ENCODE results near the gene HAND2. TPM values are rescaled to one million over a fixed set of nuclear protein-coding genes. Genes with fewer than 3 reads are reported as not detected.

Gene HAND2
- polyA plus RNA-seq (2013): not detected

- H3K4me3 ChIP-seq (ENCODE audit: control insufficient read depth in 1 of 7, extremely low read depth in 1 of 7, insufficient read depth in 4 of 7, low read depth in 2 of 7, low read length in 6 of 7): peak within 1 kb of the TSS in 3 of 7 experiments; percentile 1 to 23 (median 19)
- CTCF ChIA-PET: interaction anchor here (0.7 to 1.6 kb wide), 5 partner anchors 15 to 115 kb away, joined by 3 to 5 read pairs (median 3); no protein-coding TSS in a partner anchor
- H3K27ac ChIP-seq (ENCODE audit: insufficient read depth in 1 of 2, low read depth in 1 of 2, low read length in 2 of 2, poor library complexity in 1 of 2, severe bottlenecking in 2 of 2): no peak within 1 kb of the TSS
- 1% methylated on average over 55 of the region's 81 CpGs for WGBS (ENCODE audit: insufficient coverage)
- H3K36me3 ChIP-seq (ENCODE audit: control insufficient read depth in 4 of 4, insufficient read depth in 4 of 4, low read length in 3 of 4): no peaks in the 10 kb centered on the region
- peaks cover 0 to 13% (median 8%) of the 10 kb centered on the region in 4 experiments for H3K4me1 ChIP-seq (ENCODE audit: control extremely low read depth in 1 of 4, control insufficient read depth in 4 of 4, insufficient read depth in 4 of 4, low read length in 3 of 4)
- H3K27me3 ChIP-seq (replicated peaks in 2 of 5; ENCODE audit: control insufficient read depth in 4 of 5, insufficient read depth in 5 of 5, low read length in 4 of 5): peaks cover 24 to 98% (median 78%) of the 10 kb centered on the region in 5 experiments
- DNase-seq: no peak
- POLR2A ChIA-PET: no interaction called here
- H3K9me3 ChIP-seq (ENCODE audit: control extremely low read depth in 1 of 5, control insufficient read depth in 4 of 5, insufficient read depth in 2 of 5, low read depth in 1 of 5, low read length in 4 of 5): peaks cover 0 to 3% (median 2%) of the 10 kb centered on the region in 5 experiments
These were observed at the start of gene HAND2 for GRCh38 chr4:173529477-173530325. Gene HAND2 (minus strand): TSS chr4:173530229. CDS start chr4:173529289, 940 bp downstream.

DNA sequence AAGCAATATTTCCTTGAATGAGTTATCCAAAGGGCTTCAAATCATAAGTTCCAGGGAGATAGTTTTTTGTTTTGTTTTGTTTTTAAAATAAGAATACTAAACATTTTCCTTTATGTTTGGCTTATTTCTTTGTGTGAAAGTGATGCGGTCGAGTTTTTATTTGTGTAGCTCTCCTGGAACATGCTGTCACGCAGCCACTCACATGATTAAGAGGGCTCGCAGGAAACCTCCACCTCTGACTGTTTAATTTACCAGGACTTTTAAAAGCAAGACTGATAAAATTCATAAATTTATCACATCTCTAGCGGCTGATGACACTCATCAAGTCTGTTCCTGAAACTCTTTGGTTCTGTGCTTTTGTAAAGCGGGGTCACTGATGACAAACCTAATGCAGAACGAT, 48.9 kb upstream of the HAND2 start:
- POLR2A ChIA-PET: no interaction called here
- Histone ChIP-seq H3K36me3 (ENCODE audit: control insufficient read depth in 4 of 4, insufficient read depth in 4 of 4, low read length in 3 of 4) (no peaks in the 10 kb centered on the region), H3K4me3 (ENCODE audit: control insufficient read depth in 1 of 7, extremely low read depth in 1 of 7, insufficient read depth in 4 of 7, low read depth in 2 of 7, low read length in 6 of 7) (no peak overlapping the region), H3K27me3 (replicated peaks in 2 of 5; ENCODE audit: control insufficient read depth in 4 of 5, insufficient read depth in 5 of 5, low read length in 4 of 5) (peaks cover 2 to 27% (median 9%) of the 10 kb centered on the region in 5 experiments), H3K9me3 (ENCODE audit: control extremely low read depth in 1 of 5, control insufficient read depth in 4 of 5, insufficient read depth in 2 of 5, low read depth in 1 of 5, low read length in 4 of 5) (no peaks in the 10 kb centered on the region), H3K4me1 (ENCODE audit: control extremely low read depth in 1 of 4, control insufficient read depth in 4 of 4, insufficient read depth in 4 of 4, low read length in 3 of 4) (no peaks in the 10 kb centered on the region), H3K27ac (ENCODE audit: insufficient read depth in 1 of 2, low read depth in 1 of 2, low read length in 2 of 2, poor library complexity in 1 of 2, severe bottlenecking in 2 of 2) (no peak overlapping the region)
- no peak for DNase-seq
- CTCF ChIA-PET: no interaction called here
- 89% methylated on average over 3 of the region's 7 CpGs for WGBS (ENCODE audit: insufficient coverage)

- WGBS (ENCODE audit: insufficient coverage): 80% methylated on average over 5 of the region's 5 CpGs
- CTCF ChIA-PET: no interaction called here
- POLR2A ChIA-PET: no interaction called here
- Histone ChIP-seq H3K27ac (ENCODE audit: insufficient read depth in 1 of 2, low read depth in 1 of 2, low read length in 2 of 2, poor library complexity in 1 of 2, severe bottlenecking in 2 of 2) (no peak overlapping the region), H3K9me3 (ENCODE audit: control extremely low read depth in 1 of 5, control insufficient read depth in 4 of 5, insufficient read depth in 2 of 5, low read depth in 1 of 5, low read length in 4 of 5) (no peaks in the 10 kb centered on the region), H3K27me3 (replicated peaks in 2 of 5; ENCODE audit: control insufficient read depth in 4 of 5, insufficient read depth in 5 of 5, low read length in 4 of 5) (peaks cover 5 to 27% (median 13%) of the 10 kb centered on the region in 5 experiments), H3K4me3 (ENCODE audit: control insufficient read depth in 1 of 7, extremely low read depth in 1 of 7, insufficient read depth in 4 of 7, low read depth in 2 of 7, low read length in 6 of 7) (no peak overlapping the region), H3K4me1 (ENCODE audit: control extremely low read depth in 1 of 4, control insufficient read depth in 4 of 4, insufficient read depth in 4 of 4, low read length in 3 of 4) (no peaks in the 10 kb centered on the region), H3K36me3 (ENCODE audit: control insufficient read depth in 4 of 4, insufficient read depth in 4 of 4, low read length in 3 of 4) (no peaks in the 10 kb centered on the region)
- DNase-seq: no peak
These were observed 47.9 kb upstream of the HAND2 start for GRCh38 chr4:173577963-173578362.

- no peak overlapping the region for H3K27ac ChIP-seq (ENCODE audit: insufficient read depth in 1 of 2, low read depth in 1 of 2, low read length in 2 of 2, poor library complexity in 1 of 2, severe bottlenecking in 2 of 2)
- no peaks in the 10 kb centered on the region for H3K9me3 ChIP-seq (ENCODE audit: control extremely low read depth in 1 of 5, control insufficient read depth in 4 of 5, insufficient read depth in 2 of 5, low read depth in 1 of 5, low read length in 4 of 5)
- no peaks in the 10 kb centered on the region for H3K36me3 ChIP-seq (ENCODE audit: control insufficient read depth in 4 of 4, insufficient read depth in 4 of 4, low read length in 3 of 4)
- peaks cover 5 to 25% (median 16%) of the 10 kb centered on the region in 5 experiments for H3K27me3 ChIP-seq (replicated peaks in 2 of 5; ENCODE audit: control insufficient read depth in 4 of 5, insufficient read depth in 5 of 5, low read length in 4 of 5)
- POLR2A ChIA-PET: no interaction called here
- no peak overlapping the region for H3K4me3 ChIP-seq (ENCODE audit: control insufficient read depth in 1 of 7, extremely low read depth in 1 of 7, insufficient read depth in 4 of 7, low read depth in 2 of 7, low read length in 6 of 7)
- CTCF ChIA-PET: no interaction called here
- 96% methylated on average over 3 of the region's 5 CpGs for WGBS (ENCODE audit: insufficient coverage)
- no peaks in the 10 kb centered on the region for H3K4me1 ChIP-seq (ENCODE audit: control extremely low read depth in 1 of 4, control insufficient read depth in 4 of 4, insufficient read depth in 4 of 4, low read length in 3 of 4)
- DNase-seq: no peak
These were observed 45.6 kb upstream of the HAND2 start for GRCh38 chr4:173575482-173576152.

DNA sequence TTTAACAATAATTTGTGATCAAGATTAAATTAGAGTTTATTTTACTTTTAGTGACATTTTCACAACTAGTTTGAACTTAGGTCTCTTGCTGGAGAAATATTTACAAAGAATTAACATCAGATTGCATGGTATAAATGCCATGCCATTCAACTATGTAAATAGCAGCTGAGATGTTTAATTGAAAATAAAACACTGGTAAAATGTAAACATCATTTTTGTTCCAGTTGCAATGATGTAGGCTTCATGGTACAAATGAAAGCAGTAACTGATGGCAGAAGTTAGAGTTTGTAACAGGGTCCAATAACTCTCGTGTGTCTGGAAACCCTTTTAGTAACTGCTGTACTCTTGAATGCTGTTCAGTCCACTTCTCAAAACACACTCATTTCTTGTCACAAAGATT, 43.7 kb upstream of the HAND2 start:
- no peak overlapping the region for H3K27ac ChIP-seq (ENCODE audit: insufficient read depth in 1 of 2, low read depth in 1 of 2, low read length in 2 of 2, poor library complexity in 1 of 2, severe bottlenecking in 2 of 2)
- no CpG with 5 or more reads among the region's 1 CpG for WGBS (ENCODE audit: insufficient coverage)
- H3K36me3 ChIP-seq (ENCODE audit: control insufficient read depth in 4 of 4, insufficient read depth in 4 of 4, low read length in 3 of 4): no peaks in the 10 kb centered on the region
- no peak for DNase-seq
- H3K27me3 ChIP-seq (replicated peaks in 2 of 5; ENCODE audit: control insufficient read depth in 4 of 5, insufficient read depth in 5 of 5, low read length in 4 of 5): peaks cover 2 to 22% (median 13%) of the 10 kb centered on the region in 5 experiments
- POLR2A ChIA-PET: no interaction called here
- CTCF ChIA-PET: no interaction called here
- H3K4me3 ChIP-seq (ENCODE audit: control insufficient read depth in 1 of 7, extremely low read depth in 1 of 7, insufficient read depth in 4 of 7, low read depth in 2 of 7, low read length in 6 of 7): no peak overlapping the region
- no peaks in the 10 kb centered on the region for H3K4me1 ChIP-seq (ENCODE audit: control extremely low read depth in 1 of 4, control insufficient read depth in 4 of 4, insufficient read depth in 4 of 4, low read length in 3 of 4)
- H3K9me3 ChIP-seq (ENCODE audit: control extremely low read depth in 1 of 5, control insufficient read depth in 4 of 5, insufficient read depth in 2 of 5, low read depth in 1 of 5, low read length in 4 of 5): no peaks in the 10 kb centered on the region

DNA sequence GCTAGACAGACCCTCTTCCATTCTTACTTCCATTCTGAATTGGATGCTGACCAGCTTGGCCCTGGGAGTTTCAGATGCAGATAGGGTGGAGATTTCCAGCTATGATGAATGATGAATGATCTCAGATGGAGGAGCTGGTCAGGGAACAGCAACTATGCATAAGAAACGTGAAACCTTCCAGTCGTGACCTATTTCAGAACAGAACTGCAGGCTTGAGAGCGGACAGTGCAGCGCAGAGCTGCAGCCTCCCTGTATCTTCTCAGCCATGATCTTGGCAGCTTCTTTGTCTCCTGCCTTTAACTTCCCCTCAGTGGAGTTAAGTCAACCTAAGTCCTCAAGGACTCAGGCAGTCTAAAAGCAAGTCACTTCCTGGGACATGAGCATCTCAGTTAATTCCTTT, 43.3 kb upstream of the HAND2 start:
- H3K4me3 ChIP-seq (ENCODE audit: control insufficient read depth in 1 of 7, extremely low read depth in 1 of 7, insufficient read depth in 4 of 7, low read depth in 2 of 7, low read length in 6 of 7): no peak overlapping the region
- no peaks in the 10 kb centered on the region for H3K9me3 ChIP-seq (ENCODE audit: control extremely low read depth in 1 of 5, control insufficient read depth in 4 of 5, insufficient read depth in 2 of 5, low read depth in 1 of 5, low read length in 4 of 5)
- DNase-seq: no peak
- POLR2A ChIA-PET: no interaction called here
- 90% methylated on average over 4 of the region's 4 CpGs for WGBS (ENCODE audit: insufficient coverage)
- CTCF ChIA-PET: no interaction called here
- H3K36me3 ChIP-seq (ENCODE audit: control insufficient read depth in 4 of 4, insufficient read depth in 4 of 4, low read length in 3 of 4): no peaks in the 10 kb centered on the region
- no peak overlapping the region for H3K27ac ChIP-seq (ENCODE audit: insufficient read depth in 1 of 2, low read depth in 1 of 2, low read length in 2 of 2, poor library complexity in 1 of 2, severe bottlenecking in 2 of 2)
- peaks cover 2 to 19% (median 11%) of the 10 kb centered on the region in 5 experiments for H3K27me3 ChIP-seq (replicated peaks in 2 of 5; ENCODE audit: control insufficient read depth in 4 of 5, insufficient read depth in 5 of 5, low read length in 4 of 5)
- no peaks in the 10 kb centered on the region for H3K4me1 ChIP-seq (ENCODE audit: control extremely low read depth in 1 of 4, control insufficient read depth in 4 of 4, insufficient read depth in 4 of 4, low read length in 3 of 4)

GRCh38 chr4:173572493-173573129, 42.6 kb upstream of the HAND2 start:
- H3K36me3 ChIP-seq (ENCODE audit: control insufficient read depth in 4 of 4, insufficient read depth in 4 of 4, low read length in 3 of 4): no peaks in the 10 kb centered on the region
- H3K4me1 ChIP-seq (ENCODE audit: control extremely low read depth in 1 of 4, control insufficient read depth in 4 of 4, insufficient read depth in 4 of 4, low read length in 3 of 4): no peaks in the 10 kb centered on the region
- WGBS (ENCODE audit: insufficient coverage): 62% methylated on average over 1 of the region's 3 CpGs
- no peak overlapping the region for H3K27ac ChIP-seq (ENCODE audit: insufficient read depth in 1 of 2, low read depth in 1 of 2, low read length in 2 of 2, poor library complexity in 1 of 2, severe bottlenecking in 2 of 2)
- ChIA-PET CTCF (no interaction called here), POLR2A (no interaction called here)
- DNase-seq: no peak
- peaks cover 2 to 19% (median 8%) of the 10 kb centered on the region in 5 experiments for H3K27me3 ChIP-seq (replicated peaks in 2 of 5; ENCODE audit: control insufficient read depth in 4 of 5, insufficient read depth in 5 of 5, low read length in 4 of 5)
- H3K9me3 ChIP-seq (ENCODE audit: control extremely low read depth in 1 of 5, control insufficient read depth in 4 of 5, insufficient read depth in 2 of 5, low read depth in 1 of 5, low read length in 4 of 5): no peaks in the 10 kb centered on the region
- no peak overlapping the region for H3K4me3 ChIP-seq (ENCODE audit: control insufficient read depth in 1 of 7, extremely low read depth in 1 of 7, insufficient read depth in 4 of 7, low read depth in 2 of 7, low read length in 6 of 7)
